Activated CD8-positive, alpha-beta memory T cell treated with anti-CD3 and anti-CD28 coated beads, Interleukin-2, amount 10 ng/mL, durations not matched to agents 7 days and 5 days (primary cell): ENCODE data around the gene FOLR3. TPM values are rescaled to one million over a fixed set of nuclear protein-coding genes. Genes with fewer than 3 reads are reported as not detected.
"Not testable (repeated sequence)": the region's sequence is repeated elsewhere in the genome, so short reads cannot be mapped to it uniquely, and the experiment has no call there.

ENCODE experiments used
- ATAC-seq: fragments of 150-1000 bp; cut with Tn5 transposase; one replicate; pipeline ENCODE4 v1.10.0; 2021; ENCODE audit warnings: moderate library complexity
- CTCF ChIA-PET: fragments of 350-600 bp; sonication (Branson Sonifier 250); formaldehyde crosslinking; loops from one replicate; lab custom pipeline; 2021; ENCODE audit warnings: antibody characterized with exemption; lab: Charles Lee
- DNase-seq: peaks from one replicate; pipeline ENCODE4 v3.0.0-alpha.2; 2020
- H3K27ac Mint-ChIP-seq: one replicate; pipeline ENCODE4 v1.8.0; 2021; ENCODE audit warnings: mild to moderate bottlenecking, mixed read lengths
- H3K27me3 Mint-ChIP-seq: one replicate; pipeline ENCODE4 v1.8.0; 2021; ENCODE audit warnings: mixed read lengths
- H3K36me3 Mint-ChIP-seq: one replicate; pipeline ENCODE4 v1.8.0; 2021; ENCODE audit warnings: mild to moderate bottlenecking, mixed read lengths
- H3K4me1 Mint-ChIP-seq: one replicate; pipeline ENCODE4 v1.8.0; 2021; ENCODE audit warnings: mixed read lengths
- H3K4me3 Mint-ChIP-seq: one replicate; pipeline ENCODE4 v1.8.0; 2021; ENCODE audit warnings: mild to moderate bottlenecking, moderate library complexity, mixed read lengths
- H3K9me3 Mint-ChIP-seq: one replicate; pipeline ENCODE4 v1.8.0; 2022; ENCODE audit warnings: low read depth, mixed read lengths
- total RNA-seq, 2 experiments: library from RNA; stranded (reverse); gene quantifications; one replicate each; pipeline ENCODE4 v1.2.3, GENCODE V29; 2021

Gene FOLR3
- total RNA-seq, 2 experiments from 2014 or later = not detected

DNA sequence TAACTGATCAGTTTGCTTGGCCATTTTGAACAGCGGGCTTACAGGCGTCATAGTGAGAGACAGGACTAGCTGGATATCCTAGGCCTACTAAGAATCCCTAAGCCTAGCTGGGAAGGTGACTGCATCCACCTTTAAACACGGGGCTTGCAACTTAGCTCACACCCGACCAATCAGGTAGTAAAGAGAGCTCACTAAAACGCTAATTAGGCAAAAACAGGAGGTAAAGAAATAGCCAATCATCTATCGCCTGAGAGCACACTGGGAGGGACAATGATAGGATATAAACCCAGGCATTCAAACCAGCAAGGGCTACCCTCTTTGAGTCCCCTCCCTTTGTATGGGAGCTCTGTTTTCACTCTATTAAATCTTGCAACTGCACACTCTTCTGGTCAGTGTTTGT lies 18.3 kb downstream of the FOLR3 start:
- CTCF ChIA-PET = interaction anchor here (1.3 to 2.6 kb wide), 4 partner anchors 10 to 277 kb away, joined by 3 to 11 read pairs (median 5); no protein-coding TSS in a partner anchor

DNA sequence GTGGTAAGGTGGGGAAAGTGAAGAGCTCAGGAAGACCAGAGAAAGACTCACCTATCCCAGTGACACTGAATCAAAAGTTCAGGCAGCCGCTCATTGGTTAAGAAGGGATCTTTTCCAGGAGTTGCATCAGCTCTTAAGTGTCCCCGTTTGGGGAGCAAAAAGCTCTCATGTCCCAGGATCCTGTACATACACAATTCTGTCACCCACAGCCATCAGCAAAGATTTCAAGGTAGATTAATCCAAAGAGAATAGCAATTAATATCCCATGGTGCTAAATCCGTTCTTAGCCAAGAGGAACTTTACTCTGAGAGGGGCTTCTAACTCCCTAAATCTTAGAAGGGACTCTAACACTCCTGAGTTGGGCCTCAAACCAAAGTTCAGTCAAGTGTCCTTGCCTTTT lies 19.3 kb downstream of the FOLR3 start:
- DNase-seq (no peak), ATAC-seq (no peak)
- Mint-ChIP-seq H3K9me3 (no peaks in the 10 kb centered on the region), H3K36me3 (no peaks in the 10 kb centered on the region), H3K4me1 (no peaks in the 10 kb centered on the region), H3K27ac (no peak overlapping the region), H3K27me3 (peaks cover 32% of the 10 kb centered on the region), H3K4me3 (no peak overlapping the region)
- CTCF ChIA-PET = interaction anchor here (1.9 to 2.6 kb wide), 3 partner anchors 11 to 276 kb away, joined by 4 to 11 read pairs (median 6); no protein-coding TSS in a partner anchor

More for the DNA sequence above, 18.3 kb downstream of the FOLR3 start:
- not testable (repeated sequence) for DNase-seq, ATAC-seq, H3K27ac Mint-ChIP-seq, H3K4me3 Mint-ChIP-seq, H3K9me3 Mint-ChIP-seq, H3K4me1 Mint-ChIP-seq, H3K36me3 Mint-ChIP-seq
- peaks cover 27% of the 10 kb centered on the region for H3K27me3 Mint-ChIP-seq

DNA sequence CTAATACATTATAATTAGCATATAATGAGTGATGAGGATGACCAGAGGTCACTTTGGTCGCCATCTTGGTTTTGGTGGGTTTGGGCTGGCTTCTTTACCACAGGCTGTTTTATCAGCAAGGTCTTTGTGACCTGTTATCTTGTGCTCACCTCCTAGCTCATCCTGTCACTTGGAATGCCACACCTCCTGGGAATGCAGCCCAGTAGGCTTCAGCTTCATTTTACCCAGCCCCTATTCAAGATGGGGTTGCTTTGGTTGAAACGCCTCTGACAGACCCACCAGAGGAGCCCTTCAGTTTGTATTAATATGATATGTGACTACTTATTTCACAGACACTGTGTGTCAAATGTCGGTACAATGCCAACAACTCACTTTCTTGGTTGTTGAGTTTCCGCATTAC lies 20.2 kb downstream of the FOLR3 start:
- CTCF ChIA-PET = no interaction called here
- H3K4me1 Mint-ChIP-seq = no peaks in the 10 kb centered on the region
- DNase-seq = no peak

DNA sequence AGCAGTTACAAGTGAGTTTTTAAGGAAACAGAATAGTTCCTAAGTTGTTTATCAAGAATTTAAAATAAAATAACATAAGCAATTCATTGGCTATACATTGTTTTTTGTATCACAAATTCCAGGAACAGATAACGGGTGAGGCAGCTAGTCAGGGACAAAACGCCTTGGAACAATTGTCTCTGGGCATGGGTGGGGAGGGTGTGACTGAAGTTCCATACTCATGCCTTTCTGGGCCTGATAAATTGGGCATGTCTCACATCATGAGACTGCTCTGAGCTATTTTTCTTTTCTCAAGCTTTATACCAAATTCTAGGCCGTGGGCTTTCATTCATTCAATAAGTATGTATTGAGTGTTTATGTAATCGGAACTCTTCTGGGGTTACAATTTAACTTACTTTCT lies 21.6 kb downstream of the FOLR3 start:
- DNase-seq (no peak), ATAC-seq (no peak)
- no peaks in the 10 kb centered on the region for H3K36me3 Mint-ChIP-seq
- peaks cover 37% of the 10 kb centered on the region for H3K27me3 Mint-ChIP-seq
- no peak overlapping the region for H3K27ac Mint-ChIP-seq
- no peak overlapping the region for H3K4me3 Mint-ChIP-seq
- CTCF ChIA-PET = interaction anchor here (1.0 to 1.2 kb wide), 2 partner anchors 12 to 257 kb away, joined by 3 read pairs; no protein-coding TSS in a partner anchor
- H3K9me3 Mint-ChIP-seq = no peaks in the 10 kb centered on the region
- no peaks in the 10 kb centered on the region for H3K4me1 Mint-ChIP-seq

More for the DNA sequence above, 20.2 kb downstream of the FOLR3 start:
- Mint-ChIP-seq H3K36me3 (no peaks in the 10 kb centered on the region), H3K9me3 (no peaks in the 10 kb centered on the region), H3K27ac (no peak overlapping the region), H3K27me3 (peaks cover 37% of the 10 kb centered on the region), H3K4me3 (no peak overlapping the region)
- ATAC-seq = no peak

DNA sequence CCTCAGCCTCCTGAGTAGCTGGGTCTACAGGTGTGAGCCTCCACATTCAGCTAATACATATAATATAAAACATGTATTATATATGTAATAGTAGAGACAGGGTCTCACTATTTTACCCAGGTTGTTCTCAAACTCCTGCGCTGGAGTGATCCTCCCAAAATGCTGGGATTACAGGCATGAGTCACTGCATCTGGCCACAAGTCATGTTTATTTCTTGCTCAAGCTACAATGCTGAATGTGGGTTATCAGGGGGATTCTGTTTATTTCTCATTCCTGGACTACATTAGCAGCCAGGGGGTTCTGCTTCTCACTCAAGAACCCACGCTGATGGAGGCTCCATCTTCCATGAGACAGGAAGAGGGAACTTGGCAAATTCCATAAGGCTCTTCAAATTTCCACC lies 24.8 kb downstream of the FOLR3 start:
- no peak for ATAC-seq
- Mint-ChIP-seq H3K4me3 (no peak overlapping the region), H3K9me3 (no peaks in the 10 kb centered on the region), H3K36me3 (no peaks in the 10 kb centered on the region), H3K27me3 (peaks cover 42% of the 10 kb centered on the region), H3K4me1 (no peaks in the 10 kb centered on the region), H3K27ac (no peak overlapping the region)
- CTCF ChIA-PET = interaction anchor here (0.9 to 2.1 kb wide), 3 partner anchors 16 to 271 kb away, joined by 4 to 8 read pairs (median 7); no protein-coding TSS in a partner anchor
- no peak for DNase-seq

DNA sequence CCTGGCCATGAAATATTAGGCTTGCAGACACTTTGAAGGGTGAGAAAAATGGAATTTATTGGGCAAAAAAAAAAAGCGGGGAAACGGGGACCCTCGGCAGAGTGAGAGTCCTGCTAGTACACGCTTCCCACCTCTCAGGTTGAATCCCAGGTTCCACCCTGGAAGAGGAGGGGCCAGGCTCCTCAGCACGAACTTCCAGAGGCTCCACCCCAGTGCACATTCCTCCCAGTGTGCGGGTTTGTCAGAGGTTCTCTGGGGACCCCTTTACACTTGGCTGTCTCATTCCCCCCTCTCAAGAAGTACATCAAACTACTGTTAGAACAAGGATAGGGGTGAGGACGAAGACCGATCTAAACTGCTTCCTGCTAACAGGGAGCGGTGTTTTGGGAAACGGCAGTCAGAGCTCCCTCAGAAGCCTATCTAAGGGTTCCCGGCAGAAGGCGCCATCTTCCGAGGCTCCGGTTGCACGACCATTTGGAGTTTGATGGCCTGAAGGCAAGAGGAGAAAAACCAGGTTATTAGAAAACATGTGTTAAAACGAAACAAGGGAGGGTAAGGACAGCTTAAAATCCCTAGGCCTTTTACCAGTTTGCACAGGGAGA lies 27.5 kb downstream of the FOLR3 start:
- ATAC-seq (no peak), DNase-seq (no peak)
- no peaks in the 10 kb centered on the region for H3K9me3 Mint-ChIP-seq
- CTCF ChIA-PET = no interaction called here
- no peak overlapping the region for H3K27ac Mint-ChIP-seq
- no peaks in the 10 kb centered on the region for H3K4me1 Mint-ChIP-seq
- H3K27me3 Mint-ChIP-seq = peaks cover 45% of the 10 kb centered on the region
- H3K36me3 Mint-ChIP-seq = no peaks in the 10 kb centered on the region
- H3K4me3 Mint-ChIP-seq = no peak overlapping the region

DNA sequence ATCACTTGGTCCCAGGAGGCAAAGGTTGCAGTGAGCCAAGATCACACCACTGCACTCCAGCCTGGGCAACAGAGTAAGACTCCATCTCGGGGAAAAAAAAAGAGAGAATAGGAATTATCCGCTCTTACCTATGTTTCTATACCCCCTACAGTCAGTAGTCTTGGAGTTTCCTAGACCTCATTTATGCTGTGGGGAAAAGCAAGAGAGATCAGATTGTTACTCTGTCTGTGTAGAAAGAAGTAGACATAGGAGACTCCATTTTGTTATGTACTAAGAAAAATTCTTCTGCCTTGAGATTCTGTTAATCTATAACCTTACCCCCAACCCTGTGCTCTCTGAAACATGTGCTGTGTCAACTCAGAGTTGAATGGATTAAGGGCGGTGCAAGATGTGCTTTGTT lies 28.7 kb downstream of the FOLR3 start:
- H3K9me3 Mint-ChIP-seq, H3K27ac Mint-ChIP-seq, H3K4me1 Mint-ChIP-seq, H3K36me3 Mint-ChIP-seq, CTCF ChIA-PET, H3K4me3 Mint-ChIP-seq, ATAC-seq, DNase-seq: not testable (repeated sequence)
- H3K27me3 Mint-ChIP-seq = peaks cover 44% of the 10 kb centered on the region

DNA sequence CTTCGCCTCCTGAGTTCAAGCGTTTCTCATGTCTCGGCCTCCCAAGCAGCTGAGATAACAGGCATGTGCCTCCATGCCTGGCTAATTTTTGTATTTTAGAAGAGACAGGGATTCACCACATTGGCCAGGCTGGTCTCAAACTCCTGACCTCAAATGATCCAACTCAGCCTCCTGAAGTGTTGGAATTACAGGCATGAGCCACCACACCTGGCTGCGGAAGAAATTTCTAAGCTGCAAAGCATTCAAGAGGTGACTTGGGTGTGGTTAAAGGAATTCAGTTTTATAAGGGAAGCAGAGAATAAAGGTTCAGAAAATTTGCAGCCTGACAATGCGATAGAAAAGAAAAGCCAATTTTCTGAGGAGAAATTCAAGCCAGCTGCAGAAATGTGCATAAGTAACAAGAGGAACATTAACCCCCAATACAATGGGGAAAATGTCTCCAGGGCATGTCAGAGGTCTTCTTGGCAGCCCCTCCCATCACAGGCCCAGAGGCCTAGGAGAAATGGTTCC lies 33.6 kb downstream of the FOLR3 start:
- H3K9me3 Mint-ChIP-seq, H3K27ac Mint-ChIP-seq, ATAC-seq, H3K4me3 Mint-ChIP-seq, H3K4me1 Mint-ChIP-seq, H3K36me3 Mint-ChIP-seq, DNase-seq: not testable (repeated sequence)
- CTCF ChIA-PET = interaction anchor here (1.0 to 1.4 kb wide), 2 partner anchors 25 to 144 kb away, joined by 3 to 4 read pairs; no protein-coding TSS in a partner anchor
- H3K27me3 Mint-ChIP-seq = peaks cover 17% of the 10 kb centered on the region

DNA sequence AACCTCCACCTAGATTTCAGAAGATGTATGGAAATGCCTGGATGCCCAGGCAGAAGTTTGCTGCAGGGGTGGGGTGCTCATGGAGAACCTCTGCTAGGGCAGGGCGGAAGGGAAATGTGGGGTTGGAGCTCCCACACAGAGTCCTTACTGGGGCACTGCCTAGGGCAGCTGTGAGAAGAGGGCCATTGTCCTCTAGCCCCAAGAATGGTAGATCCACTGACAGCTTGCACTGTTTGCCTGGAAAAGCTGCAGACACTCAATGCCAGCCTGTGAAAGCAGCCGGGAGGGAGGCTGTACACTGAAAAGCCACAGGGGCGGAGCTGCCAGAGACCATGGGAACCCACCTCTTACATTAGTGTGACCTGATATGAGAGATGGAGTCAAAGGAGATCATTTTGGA lies 34.2 kb downstream of the FOLR3 start:
- DNase-seq, H3K4me3 Mint-ChIP-seq, H3K36me3 Mint-ChIP-seq, H3K27ac Mint-ChIP-seq, H3K9me3 Mint-ChIP-seq, ATAC-seq, H3K4me1 Mint-ChIP-seq: not testable (repeated sequence)
- H3K27me3 Mint-ChIP-seq = peaks cover 15% of the 10 kb centered on the region
- CTCF ChIA-PET = interaction anchor here (1.0 to 1.4 kb wide), 2 partner anchors 26 to 144 kb away, joined by 3 to 4 read pairs; no protein-coding TSS in a partner anchor

DNA sequence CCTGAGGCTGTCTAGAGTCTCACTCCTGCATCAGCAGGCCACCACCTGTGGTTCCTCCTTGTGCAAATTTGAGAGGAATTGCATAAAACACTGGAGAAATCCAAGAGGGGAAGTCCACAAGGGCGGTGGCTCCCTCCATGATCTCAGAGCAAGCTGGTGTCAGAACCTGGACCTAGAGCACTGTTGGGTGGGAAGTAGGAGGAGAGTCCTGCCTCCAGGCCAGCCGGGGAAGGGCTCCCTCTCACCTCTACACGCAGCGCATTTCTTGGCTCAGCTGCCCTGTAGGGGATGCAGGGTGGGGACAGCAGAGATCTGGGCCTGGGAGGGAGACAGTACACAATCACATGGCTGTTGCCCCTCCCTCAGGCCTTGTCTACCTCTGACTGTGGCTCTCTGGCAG lies 36.5 kb downstream of the FOLR3 start:
- CTCF ChIA-PET, H3K27me3 Mint-ChIP-seq, H3K27ac Mint-ChIP-seq, H3K4me3 Mint-ChIP-seq, H3K36me3 Mint-ChIP-seq, ATAC-seq, DNase-seq, H3K4me1 Mint-ChIP-seq, H3K9me3 Mint-ChIP-seq: not testable (repeated sequence)

DNA sequence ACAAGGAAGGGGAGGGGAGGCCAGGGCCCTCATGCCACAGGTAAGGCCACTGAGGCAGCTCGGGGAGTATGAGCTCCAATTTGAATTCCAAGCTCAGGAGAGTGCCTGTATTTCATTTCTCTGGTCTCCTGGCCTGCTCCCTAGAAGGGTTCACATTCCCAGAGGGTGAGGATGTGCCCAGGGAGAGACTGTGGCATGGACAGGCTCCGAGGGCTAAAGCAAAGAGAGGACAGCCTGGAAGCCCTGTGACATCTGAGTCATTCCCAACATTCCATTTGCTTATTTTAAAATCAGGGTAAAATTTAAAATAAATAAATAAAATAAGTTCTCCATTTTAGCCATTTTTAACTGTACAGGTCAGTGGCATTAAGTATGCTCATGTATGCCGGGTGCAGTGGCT lies 37.8 kb downstream of the FOLR3 start:
- CTCF ChIA-PET = no interaction called here
- no peak overlapping the region for H3K4me3 Mint-ChIP-seq
- no peak overlapping the region for H3K27ac Mint-ChIP-seq
- H3K27me3 Mint-ChIP-seq = peaks cover 6% of the 10 kb centered on the region
- no peaks in the 10 kb centered on the region for H3K9me3 Mint-ChIP-seq
- ATAC-seq (no peak), DNase-seq (no peak)
- H3K4me1 Mint-ChIP-seq = peaks cover 3% of the 10 kb centered on the region
- no peaks in the 10 kb centered on the region for H3K36me3 Mint-ChIP-seq

DNA sequence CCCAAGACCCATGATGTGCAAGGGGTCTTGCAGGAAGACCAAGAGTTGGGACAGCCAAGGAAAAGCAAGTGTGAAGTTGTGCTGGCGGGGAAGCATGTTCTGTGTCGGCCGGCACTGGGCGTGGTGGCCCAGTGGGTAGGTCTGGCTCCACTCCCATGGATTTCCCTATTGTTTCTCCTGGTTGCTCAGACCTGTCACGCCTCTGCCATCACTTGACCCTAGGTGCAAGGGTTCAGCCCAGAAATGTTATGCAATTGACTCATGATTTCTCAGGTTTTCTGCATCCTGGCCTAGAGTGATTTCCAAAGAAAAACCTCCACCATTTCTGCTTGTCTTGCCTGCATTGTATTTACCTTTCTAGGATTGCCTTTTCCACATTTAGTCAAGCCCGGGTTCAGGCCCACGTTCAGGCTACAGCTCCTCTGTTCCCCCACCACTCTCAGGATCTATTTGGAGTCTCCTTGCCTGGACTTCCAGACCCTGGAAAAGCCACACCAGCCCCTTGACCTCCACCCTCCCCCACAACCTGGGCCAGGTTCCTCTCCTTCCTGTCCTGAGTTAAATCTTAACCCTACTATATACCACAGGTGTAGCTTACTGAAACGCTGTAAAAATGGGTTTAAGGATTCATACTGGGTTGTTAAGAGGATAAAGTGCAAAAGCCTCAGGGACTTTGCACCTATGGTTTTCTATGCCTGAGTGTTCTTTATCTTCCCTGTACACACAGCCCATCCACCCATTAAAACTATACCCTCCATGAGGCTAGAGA lies 39.0 kb downstream of the FOLR3 start:
- Mint-ChIP-seq H3K27me3 (peaks cover 6% of the 10 kb centered on the region), H3K9me3 (no peaks in the 10 kb centered on the region), H3K4me1 (peaks cover 3% of the 10 kb centered on the region), H3K4me3 (no peak overlapping the region), H3K27ac (no peak overlapping the region), H3K36me3 (no peaks in the 10 kb centered on the region)
- DNase-seq (no peak), ATAC-seq (no peak)
- CTCF ChIA-PET = interaction anchor here (0.8 to 1.2 kb wide), 2 partner anchors 10 to 19 kb away, joined by 3 to 4 read pairs; no protein-coding TSS in a partner anchor

DNA sequence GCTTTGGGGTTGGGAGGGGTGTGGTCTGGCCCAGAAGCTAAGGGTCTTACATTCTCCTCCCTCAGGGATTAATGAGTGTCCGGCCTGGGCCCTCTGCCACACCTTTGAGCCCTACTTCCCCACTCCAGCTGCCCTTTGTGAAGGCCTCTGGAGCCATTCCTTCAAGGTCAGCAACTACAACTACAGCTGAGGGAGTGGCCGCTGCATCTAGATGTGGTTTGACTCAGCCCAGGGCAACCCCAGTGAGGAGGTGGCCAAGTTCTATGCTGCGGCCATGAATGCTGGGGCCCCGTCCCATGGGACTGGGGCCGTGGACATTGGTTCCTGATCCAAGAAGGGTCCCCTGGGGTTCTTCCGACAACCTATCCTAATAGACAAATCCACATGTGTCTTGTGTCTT lies 42.1 kb downstream of the FOLR3 start:
- Mint-ChIP-seq H3K9me3 (no peaks in the 10 kb centered on the region), H3K4me1 (peaks cover 9% of the 10 kb centered on the region), H3K36me3 (no peaks in the 10 kb centered on the region), H3K27me3 (peaks cover 18% of the 10 kb centered on the region), H3K4me3 (no peak overlapping the region), H3K27ac (no peak overlapping the region)
- no peak for DNase-seq
- ATAC-seq = no peak
- CTCF ChIA-PET = no interaction called here
